ENCODE results near the gene YKT6.

DNA sequence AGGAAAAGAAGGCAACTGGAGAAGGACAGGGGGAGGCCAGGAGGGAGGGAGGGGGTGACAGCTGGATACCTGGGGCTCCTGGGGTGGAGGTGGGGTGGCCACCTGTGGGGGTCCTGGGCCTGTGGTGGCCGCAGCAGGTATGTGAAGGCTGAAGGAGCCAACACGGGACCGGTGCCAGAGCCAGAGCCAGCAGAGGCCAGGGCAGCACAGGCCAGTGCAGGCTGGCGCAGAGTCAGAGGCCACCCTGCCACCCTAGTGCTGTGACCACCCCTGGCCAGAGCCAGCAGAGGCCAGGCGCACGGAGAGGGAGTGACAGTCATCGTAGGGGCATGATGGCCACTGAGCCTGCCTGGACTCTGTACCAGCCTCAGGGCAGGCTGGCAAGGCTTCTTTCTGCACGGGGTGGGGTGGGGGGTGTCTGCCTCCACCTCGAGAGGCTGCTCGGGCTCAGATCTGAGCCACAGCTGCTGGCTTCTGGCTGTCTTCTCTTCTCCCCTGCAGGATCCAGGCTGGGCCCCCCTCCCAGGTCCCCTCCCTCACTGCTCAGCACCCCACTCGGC is 28.8 kb downstream of the YKT6 start:
- TF ChIP-seq, protein P1, sequence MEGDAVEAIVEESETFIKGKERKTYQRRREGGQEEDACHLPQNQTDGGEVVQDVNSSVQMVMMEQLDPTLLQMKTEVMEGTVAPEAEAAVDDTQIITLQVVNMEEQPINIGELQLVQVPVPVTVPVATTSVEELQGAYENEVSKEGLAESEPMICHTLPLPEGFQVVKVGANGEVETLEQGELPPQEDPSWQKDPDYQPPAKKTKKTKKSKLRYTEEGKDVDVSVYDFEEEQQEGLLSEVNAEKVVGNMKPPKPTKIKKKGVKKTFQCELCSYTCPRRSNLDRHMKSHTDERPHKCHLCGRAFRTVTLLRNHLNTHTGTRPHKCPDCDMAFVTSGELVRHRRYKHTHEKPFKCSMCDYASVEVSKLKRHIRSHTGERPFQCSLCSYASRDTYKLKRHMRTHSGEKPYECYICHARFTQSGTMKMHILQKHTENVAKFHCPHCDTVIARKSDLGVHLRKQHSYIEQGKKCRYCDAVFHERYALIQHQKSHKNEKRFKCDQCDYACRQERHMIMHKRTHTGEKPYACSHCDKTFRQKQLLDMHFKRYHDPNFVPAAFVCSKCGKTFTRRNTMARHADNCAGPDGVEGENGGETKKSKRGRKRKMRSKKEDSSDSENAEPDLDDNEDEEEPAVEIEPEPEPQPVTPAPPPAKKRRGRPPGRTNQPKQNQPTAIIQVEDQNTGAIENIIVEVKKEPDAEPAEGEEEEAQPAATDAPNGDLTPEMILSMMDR (IDR thresholded peaks at IDR 0.05; ENCODE audit: poor library complexity), result no peak
- TF ChIP-seq EZH2 (IDR thresholded peaks at IDR 0.05; ENCODE audit: borderline replicate concordance), result no peak
